GM21786 (cell line): ENCODE data around the gene SEMA3C.

Experiments used
- ATAC-seq: cut with Tn5 transposase; IDR thresholded peaks from one replicate; pipeline ENCODE4 v1.9.1; 2021; ENCODE audit not compliant: unreplicated experiment

The SEMA3C gene

GRCh38 chr7:80752954-80753690 is 165.7 kb downstream of the SEMA3C start:
- no peak for ATAC-seq

GRCh38 chr7:80749270-80749669 is 169.6 kb downstream of the SEMA3C start:
- no peak for ATAC-seq

- no peak for ATAC-seq
Measured at GRCh38 chr7:80748363-80749042, 170.3 kb downstream of the SEMA3C start.

- no peak for ATAC-seq
Measured at GRCh38 chr7:80740778-80741545, 177.9 kb downstream of the SEMA3C start.

DNA sequence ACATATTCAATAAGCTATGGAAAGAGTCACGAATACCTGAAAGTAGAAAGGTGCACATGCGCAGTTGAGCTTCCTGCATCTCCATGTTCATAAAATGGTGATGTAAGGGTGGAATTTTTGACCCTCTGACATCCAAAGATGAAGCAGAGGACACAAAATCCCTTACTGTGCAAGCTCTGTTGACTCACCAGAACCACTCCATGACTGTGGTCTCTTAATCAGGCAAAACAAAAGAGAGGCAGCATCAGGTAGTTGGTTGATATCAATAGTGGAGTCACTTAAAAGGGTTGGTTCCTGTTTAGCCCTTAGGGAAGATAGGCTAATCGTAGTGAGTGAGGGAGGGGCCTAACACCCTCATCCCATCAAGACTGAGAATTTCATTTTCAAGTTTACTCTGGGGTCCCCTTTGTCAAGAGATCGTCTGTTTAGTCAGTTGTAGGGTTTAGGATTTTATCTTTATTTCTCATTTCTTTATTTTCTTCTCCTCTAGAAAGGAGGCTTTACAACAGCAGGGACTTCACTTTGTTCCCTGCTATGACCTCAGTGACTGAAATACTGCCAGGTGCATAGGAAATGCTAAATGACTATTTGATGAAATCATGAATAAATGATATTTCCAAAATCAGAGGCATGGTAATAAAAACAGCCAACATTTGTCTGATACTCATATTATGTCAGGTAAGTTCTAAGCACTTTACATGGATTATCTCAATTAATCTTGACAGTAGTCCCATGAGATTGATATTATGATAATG is 182.3 kb downstream of the SEMA3C start:
- no peak for ATAC-seq

GRCh38 chr7:80735330-80735729 is 183.5 kb downstream of the SEMA3C start:
- no peak for ATAC-seq

DNA sequence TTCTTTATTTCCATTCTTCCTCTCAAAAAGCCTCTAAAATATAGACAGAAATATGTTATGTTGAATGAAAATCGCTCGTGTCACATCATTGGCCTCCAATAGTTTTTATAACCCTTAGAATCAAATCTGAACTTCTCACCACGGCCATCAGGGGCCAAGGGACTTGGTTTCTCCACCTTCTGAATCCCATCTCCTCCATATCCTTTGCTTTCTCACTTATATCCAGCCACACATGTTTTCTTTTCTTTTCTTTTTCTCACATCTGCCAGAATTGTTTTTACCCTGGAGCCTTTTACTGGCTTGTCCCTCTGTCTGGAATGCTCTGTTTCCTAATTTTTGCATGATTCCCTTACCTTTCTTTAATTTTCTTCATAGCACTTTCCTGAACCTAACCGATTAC is 184.8 kb downstream of the SEMA3C start:
- no peak for ATAC-seq

DNA sequence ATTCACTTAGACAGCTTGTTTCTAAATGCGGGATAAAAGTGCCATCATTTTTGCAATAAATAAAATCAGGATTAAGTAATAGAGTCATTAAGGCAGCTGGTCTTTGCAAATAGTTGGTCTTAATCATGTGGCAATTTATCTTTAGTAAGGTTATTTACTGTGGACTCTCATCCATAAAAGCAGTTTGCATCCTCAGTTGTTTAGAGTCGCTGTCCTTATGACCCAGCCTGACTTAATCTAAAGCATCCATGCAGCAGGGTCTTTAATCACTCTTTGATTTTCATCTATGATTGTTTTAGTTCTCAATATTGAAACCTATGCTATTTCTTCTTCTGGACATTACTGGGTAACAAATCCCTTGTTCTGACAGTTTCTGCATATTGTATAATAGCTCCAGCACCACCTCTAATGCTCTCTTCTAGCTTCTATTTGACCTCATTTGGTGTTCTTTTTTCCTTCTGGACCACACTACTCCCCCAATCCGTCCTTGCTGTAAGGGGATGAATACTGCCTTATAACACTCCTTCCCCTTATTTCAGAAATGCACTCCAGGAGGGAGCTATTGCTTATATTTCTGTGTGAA is 185.4 kb downstream of the SEMA3C start:
- ATAC-seq = no peak

DNA sequence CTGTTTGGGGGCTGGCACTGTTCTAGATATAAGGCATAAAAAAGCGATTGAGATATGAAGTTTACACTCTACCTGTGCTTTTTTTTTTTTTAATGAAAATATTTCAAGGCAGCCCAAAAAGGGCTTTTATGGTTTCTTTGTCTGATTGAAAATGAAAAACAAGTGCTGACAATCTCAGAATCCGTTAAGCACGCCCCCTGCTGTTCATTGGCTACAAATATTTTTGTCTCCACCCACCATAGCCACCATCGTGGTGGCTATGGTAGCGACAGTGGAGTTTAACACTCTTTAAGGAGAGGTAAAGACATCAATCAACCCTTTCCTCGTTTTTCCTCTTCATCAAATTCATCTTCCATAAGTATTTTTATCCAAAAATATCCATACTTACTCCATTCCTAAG is 186.2 kb downstream of the SEMA3C start:
- ATAC-seq = no peak

- ATAC-seq = no peak
Measured at GRCh38 chr7:80731281-80731680, 187.6 kb downstream of the SEMA3C start.

GRCh38 chr7:80729591-80730320 is 189.1 kb downstream of the SEMA3C start:
- ATAC-seq = no peak

GRCh38 chr7:80726666-80727065 is 192.2 kb downstream of the SEMA3C start:
- no peak for ATAC-seq

DNA sequence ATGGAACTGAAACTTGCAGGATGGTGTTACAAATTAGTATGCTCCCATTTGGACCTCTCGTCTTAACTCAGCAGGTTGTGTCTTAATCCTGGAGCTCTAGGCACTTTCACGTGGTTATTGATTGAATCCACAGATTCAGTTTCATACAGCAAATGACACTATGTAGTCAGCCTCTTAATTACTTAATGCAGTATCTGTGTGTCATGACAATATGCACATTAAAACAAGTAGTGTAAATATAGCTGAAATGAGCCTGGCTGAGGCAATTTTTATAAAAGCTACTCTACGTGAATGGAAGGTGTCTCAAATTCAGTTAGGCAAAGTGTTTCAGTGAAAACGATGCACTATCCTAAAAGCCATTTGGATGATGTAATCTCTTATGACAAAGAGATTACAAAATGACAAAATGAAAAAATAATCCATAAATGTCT is 193.7 kb downstream of the SEMA3C start:
- no peak for ATAC-seq

DNA sequence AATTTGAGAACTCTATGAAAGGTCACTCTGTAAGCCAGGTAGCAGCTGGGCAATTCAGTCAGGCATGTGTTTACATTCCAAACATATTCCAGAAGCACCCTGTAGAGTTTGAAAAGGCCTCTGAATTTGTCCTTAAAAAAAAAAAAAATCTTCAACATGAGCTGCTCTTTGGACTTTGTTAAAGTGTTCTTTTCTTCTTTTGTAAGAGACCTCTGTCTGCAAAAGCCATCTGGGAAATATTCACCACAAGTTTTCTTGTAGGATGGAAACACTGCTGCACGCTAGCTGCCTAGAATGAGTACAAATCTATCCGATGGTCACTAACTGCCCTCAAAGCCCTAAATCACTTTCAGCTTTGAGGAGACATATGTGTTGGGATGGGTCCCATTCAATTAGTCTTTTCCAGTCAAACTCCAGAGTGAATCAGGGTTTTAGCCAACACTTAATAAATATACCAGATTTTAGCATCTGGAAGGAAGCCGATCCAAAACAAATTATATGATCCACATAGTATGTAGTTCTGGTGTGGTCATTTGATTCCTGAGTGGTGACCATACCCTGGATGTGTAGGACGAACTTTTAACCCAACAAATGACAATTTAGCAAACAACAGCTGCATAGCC is 194.5 kb downstream of the SEMA3C start:
- no peak for ATAC-seq

DNA sequence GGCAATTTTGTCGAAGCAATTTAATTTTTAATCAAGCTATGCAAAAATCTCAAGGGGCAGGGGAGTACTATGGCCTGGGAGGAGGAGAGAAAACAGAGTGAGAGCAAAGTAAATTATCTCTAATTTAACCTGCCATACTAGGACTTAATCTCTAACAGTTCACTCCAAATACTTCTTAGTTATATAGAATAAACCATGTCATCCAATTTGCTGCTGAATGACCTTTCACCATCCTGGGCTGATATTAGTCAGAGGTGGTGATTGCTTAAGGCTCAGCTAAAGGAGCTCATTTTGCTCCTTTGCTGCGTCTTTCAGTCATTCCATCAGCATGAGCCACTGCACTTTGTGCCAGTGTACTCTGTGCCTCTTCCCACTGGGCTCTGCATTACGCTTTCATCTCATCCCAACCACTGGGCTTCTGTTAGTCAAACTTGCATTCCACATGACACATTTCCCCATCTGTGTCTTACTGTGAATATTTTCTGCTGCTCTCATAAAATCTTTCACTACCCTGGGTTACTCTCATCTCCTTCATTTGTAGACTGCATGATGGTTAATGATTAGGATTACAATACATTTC is 196.1 kb downstream of the SEMA3C start:
- no peak for ATAC-seq

GRCh38 chr7:80721883-80722615 is 196.8 kb downstream of the SEMA3C start:
- ATAC-seq = no peak

GRCh38 chr7:80720146-80720545 is 198.7 kb downstream of the SEMA3C start:
- ATAC-seq = no peak

DNA sequence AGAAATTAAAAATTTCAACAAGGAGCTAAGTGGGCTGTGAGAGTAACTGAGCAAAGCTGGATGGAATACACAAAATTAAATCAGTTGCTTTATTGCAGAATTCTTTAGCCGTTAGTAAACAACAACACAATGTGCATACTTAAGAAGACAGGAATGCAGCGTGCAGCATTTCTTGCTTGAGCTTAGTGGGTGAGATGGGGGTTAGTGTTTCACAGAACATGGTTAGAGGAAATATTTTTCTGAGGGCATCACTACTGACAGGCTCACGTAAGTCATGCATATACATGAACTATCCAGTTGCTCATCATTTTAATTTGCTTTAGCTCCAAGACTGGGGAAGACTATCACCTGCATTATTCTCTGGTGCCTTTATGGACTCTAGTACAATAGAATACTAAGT is 199.6 kb downstream of the SEMA3C start:
- no peak for ATAC-seq

- no peak for ATAC-seq
Measured at GRCh38 chr7:80711531-80711930, 207.3 kb downstream of the SEMA3C start.
